Activated CD4-positive, alpha-beta T cell treated with anti-CD3 and anti-CD28 coated beads, Interleukin-2, amount 50 U/mL, for 24 hours (primary cell): ENCODE measurements around the gene LIM2.

Experiments used
- DNase-seq, 2 donors: peaks; one replicate each; pipeline ENCODE4 v3.0.0-alpha.2; 2020; ENCODE audit warnings: low read depth in 1 of 2, low spot score in 1 of 2

Gene LIM2

DNA sequence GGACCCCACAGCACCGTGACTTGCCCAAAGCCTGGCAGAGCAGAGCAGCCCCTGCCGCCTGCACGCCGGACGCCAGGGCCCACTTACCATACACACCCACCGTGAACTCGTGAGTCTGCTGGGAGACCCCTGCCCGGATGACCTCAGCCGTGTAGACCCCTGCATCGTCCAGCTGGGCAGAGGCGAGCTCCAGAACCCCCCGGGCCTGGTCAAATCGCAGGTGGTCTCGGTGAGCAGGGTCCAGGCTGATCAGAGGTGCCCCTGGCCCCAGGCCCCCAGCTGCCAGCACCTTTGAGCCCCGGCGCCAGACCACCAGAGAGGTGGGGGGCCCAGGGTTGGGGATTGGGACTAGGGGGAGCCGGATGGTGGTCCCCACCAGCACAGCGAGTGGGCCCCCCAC is 46.7 kb downstream of the LIM2 start:
- no peak for DNase-seq

DNA sequence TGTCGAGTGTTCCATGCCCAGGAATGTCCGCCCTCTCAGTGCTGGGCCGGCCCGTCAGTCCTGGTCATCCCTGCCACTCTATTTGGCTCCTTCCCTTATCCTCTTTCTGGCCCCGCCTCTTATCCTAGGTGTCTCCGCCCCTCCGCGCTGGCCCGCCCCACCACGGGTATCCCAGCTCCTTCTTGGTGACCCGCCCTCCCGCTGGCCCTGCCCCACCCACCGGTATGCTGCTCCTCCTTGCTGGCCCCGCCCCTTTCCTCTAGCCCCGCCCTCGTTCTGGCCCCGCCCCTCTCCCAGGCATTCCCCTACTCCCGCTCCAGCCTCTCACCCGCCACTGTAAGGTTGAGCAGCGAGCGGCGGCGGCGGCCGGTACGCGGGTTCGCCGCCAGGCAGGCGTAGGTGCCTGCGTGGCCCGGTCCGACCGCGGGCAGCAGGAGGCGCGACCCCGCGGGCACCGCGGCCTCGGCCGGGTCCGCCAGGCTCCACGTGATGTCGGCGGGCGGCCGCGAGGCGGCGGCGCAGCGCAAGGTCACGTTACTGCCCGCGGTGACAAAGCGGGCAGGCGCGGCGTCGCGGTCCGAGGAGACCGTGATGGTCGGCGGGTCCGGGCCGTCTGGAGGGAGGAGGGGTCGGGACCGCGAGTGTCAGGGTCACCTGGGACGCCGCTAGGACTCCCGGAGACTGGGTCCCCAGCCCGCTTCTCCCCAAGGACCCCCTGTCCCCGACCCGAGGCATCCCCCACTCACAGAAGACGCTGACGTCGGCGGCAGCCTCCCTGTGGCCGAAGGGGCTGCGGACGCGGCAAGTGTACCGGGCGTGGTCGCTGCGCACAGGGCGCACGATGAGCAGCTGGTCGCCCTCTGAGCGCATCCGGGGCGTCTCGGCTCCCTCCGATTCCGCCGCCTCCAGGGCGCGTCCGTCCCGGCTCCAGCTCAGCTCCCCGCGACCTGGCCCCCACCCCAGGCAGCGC is 47.8 kb downstream of the LIM2 start:
- peak; percentile 93 to 95 for DNase-seq

DNA sequence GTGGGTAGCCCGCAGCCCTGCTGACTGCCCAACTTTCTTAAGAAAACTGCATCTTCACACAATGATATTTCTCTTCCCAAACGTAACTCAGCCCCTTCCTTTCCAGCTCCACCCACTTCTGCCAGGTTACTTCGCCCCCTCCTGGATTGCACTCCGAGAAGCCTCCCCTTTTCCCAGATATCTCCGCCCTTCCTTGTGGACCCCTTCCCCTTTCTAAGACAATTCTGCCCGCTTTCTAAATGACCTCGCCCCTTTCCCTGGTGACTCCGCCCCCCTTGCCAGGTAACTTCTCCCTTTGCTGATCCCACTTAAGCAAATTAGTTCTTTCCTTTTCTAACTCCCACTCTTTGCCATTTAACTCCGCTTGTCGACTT is 48.5 kb downstream of the LIM2 start:
- DNase-seq, result no peak

GRCh38 chr19:51338563-51339312 is 49.0 kb downstream of the LIM2 start:
- DNase-seq, result peak; percentile 81 to 83

- DNase-seq, result no peak
These were observed 49.8 kb downstream of the LIM2 start for GRCh38 chr19:51337861-51338562.

DNA sequence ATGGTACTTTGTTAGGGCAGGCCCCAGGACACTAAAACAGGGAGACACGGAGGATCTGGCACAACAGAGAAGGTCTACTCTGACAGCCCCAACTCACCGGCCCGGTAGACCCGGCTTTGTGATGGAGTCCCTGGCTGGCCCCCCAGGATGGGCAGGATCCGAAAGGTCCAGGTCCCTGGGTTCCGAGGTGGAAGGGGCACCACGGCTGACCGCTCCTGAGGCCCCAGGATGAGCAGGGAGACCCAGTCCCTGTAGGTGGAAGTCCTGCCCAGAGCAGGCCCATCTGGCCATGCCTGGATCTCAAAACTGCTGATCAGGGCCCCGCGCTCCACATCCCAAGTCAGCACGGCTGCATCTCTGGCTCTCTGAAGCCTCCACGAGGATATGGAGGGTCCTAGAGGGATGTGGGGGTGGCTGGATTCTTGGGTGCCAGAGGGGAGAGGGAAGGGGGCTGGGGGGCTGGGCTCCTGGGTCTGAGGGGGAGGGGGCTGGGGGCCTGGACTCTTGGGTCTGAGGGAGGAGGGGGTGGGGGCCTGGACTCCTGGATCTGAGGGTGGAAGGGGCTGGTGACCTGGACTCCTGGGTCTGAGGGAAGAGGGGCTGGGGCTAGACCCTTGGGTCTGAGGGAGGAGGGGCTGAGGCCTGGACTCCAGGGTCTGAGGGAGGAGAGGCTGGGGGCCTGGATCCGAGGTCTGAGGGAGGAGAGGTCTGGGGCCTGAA is 50.5 kb downstream of the LIM2 start:
- DNase-seq, result no peak

DNA sequence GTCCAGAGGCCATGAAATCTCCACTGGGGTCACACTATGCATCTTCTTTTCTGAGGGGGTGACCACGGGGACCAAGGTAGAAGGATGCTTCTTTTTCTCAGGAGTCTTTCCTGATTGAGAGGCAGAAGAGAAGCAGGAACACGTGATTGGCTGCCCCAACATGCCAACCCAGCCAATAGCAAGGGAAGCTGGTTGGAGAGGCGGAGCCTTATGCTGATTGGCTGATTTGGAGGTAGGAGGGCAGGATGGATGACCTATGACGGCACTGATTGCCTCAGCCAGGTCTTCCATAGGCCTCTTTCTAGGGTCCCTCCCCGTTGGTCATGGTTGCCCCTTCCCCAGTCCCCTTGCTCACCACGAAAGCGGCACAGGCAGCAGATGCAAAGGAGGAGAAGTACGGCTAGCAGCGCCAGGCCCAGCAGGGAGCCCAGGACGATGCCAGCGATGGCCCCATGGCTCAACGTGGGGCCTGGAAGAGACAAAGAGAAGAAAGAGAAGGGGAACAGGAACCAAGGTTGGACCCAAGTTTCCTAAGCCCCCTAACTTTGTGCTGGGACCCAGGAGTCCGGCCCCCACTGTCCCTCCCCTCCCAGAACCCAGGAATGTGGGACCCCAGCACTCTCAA is 53.8 kb downstream of the LIM2 start:
- no peak for DNase-seq

GRCh38 chr19:51331716-51332115 is 56.1 kb downstream of the LIM2 start:
- no peak for DNase-seq

- no peak for DNase-seq
These were observed 56.6 kb downstream of the LIM2 start for GRCh38 chr19:51331193-51331592.

- DNase-seq, result no peak
These were observed 57.4 kb downstream of the LIM2 start for GRCh38 chr19:51330366-51330765.
